Peyer's patch (tissue), 4 donors: ENCODE data around the gene PRKAR2A. TPM values are rescaled to one million over a fixed set of nuclear protein-coding genes. Genes with fewer than 3 reads are reported as not detected.

Experiments
- DNase-seq, 3 donors: peaks; one replicate each; pipeline ENCODE4 v3.0.0-alpha.2; 2017 to 2019
- H3K27ac ChIP-seq, 4 donors: fragments of 200-600 bp; sonication (generic); one replicate each; pipeline ENCODE4 v1.5.1; 2016 to 2019
- H3K27me3 ChIP-seq, 2 donors: fragments of 200-600 bp; sonication (generic); one replicate each; pipeline ENCODE4 v1.5.1; 2019
- H3K36me3 ChIP-seq, 3 donors: fragments of 200-600 bp; sonication (generic); one replicate each; pipeline ENCODE4 v1.5.1; 2016 to 2019
- H3K4me1 ChIP-seq, 4 donors: fragments of 200-600 bp; sonication (generic); one replicate each; pipeline ENCODE4 v1.5.1; 2016 to 2019
- H3K4me3 ChIP-seq, 4 donors: fragments of 200-600 bp; sonication (generic); 1 replicate in 3 of 4; 2 replicates in 1 of 4; pipeline ENCODE4 v1.5.1; 2016 to 2019; ENCODE audit warnings: mild to moderate bottlenecking in 1 of 4
- H3K9me3 ChIP-seq, 4 donors: fragments of 200-600 bp; sonication (generic); one replicate each; pipeline ENCODE4 v1.5.1; 2016 to 2019; ENCODE audit warnings: mild to moderate bottlenecking in 1 of 4
- CTCF ChIP-seq, 6 experiments: fragments of 450-650 bp in 4 of 6; fragments of 200-600 bp in 2 of 6; sonication (generic) in 1 of 6; IDR thresholded peaks; one replicate each; pipeline ENCODE4 v1.5.1; 2017 to 2019; ENCODE audit warnings: antibody characterized with exemption in 6 of 6, mild to moderate bottlenecking in 3 of 6, moderate library complexity in 1 of 6
- POLR2A ChIP-seq, 2 donors: fragments of 450-650 bp; IDR thresholded peaks; one replicate each; pipeline ENCODE4 v1.5.1; 2017; ENCODE audit warnings: antibody characterized with exemption in 2 of 2, mild to moderate bottlenecking in 2 of 2, moderate library complexity in 2 of 2
- total RNA-seq, 4 donors: library from RNA; depleted of rRNA; stranded (reverse); fragments of >200 nt; gene quantifications; one replicate each; pipeline ENCODE4 v1.1.0, GENCODE V29; 2016

PRKAR2A gene
- total RNA-seq, 4 donors from 2014 or later: 21.0 to 34.7 (median 25.8) TPM

GRCh38 chr3:48881652-48882114 is 34.0 kb upstream of the PRKAR2A start:
- no peaks in the 10 kb centered on the region for H3K27me3 ChIP-seq
- no peak overlapping the region for H3K27ac ChIP-seq
- peaks cover 0 to 2% (median 0%) of the 10 kb centered on the region in 4 donors for H3K4me1 ChIP-seq
- no peaks in the 10 kb centered on the region for H3K9me3 ChIP-seq
- H3K36me3 ChIP-seq: peaks cover 0 to 75% (median 0%) of the 10 kb centered on the region in 3 donors
- TF ChIP-seq POLR2A (IDR thresholded peaks at IDR 0.05) (no peak), CTCF (IDR thresholded peaks at IDR 0.05) (no peak)
- DNase-seq: no peak
- no peak overlapping the region for H3K4me3 ChIP-seq

GRCh38 chr3:48881006-48881405 is 33.3 kb upstream of the PRKAR2A start:
- H3K27ac ChIP-seq: no peak overlapping the region
- peaks cover 0 to 71% (median 0%) of the 10 kb centered on the region in 3 donors for H3K36me3 ChIP-seq
- no peaks in the 10 kb centered on the region for H3K27me3 ChIP-seq

DNA sequence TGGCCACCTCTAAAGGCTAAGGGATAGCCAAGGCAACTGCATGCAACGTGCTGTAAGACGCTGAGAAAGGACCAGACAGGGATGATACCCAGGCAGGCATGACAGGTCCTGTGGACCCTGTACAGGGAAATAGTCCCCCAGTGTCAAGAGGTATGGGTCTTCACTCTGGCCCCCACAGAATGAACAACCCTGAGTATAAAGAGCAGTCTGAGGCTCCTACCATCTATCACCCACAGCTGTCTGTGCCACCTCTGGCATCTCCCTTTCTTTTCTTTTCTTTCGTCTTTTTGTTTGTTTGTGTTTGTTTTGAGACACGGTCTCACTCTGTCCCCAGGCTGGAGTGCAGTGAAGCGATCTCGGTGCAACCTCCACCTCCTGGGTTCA is 32.3 kb upstream of the PRKAR2A start:
- Histone ChIP-seq H3K27ac (no peak overlapping the region), H3K27me3 (no peaks in the 10 kb centered on the region), H3K9me3 (no peaks in the 10 kb centered on the region), H3K36me3 (peaks cover 0 to 75% (median 0%) of the 10 kb centered on the region in 3 donors), H3K4me3 (no peak overlapping the region), H3K4me1 (no peaks in the 10 kb centered on the region)
- TF ChIP-seq POLR2A (IDR thresholded peaks at IDR 0.05) (no peak), CTCF (IDR thresholded peaks at IDR 0.05) (no peak)
- DNase-seq: no peak

More at GRCh38 chr3:48881006-48881405, 33.3 kb upstream of the PRKAR2A start:
- Histone ChIP-seq H3K4me3 (no peak overlapping the region), H3K9me3 (no peaks in the 10 kb centered on the region), H3K4me1 (no peaks in the 10 kb centered on the region)
- DNase-seq: no peak
- TF ChIP-seq CTCF (IDR thresholded peaks at IDR 0.05): no peak
- no peak for TF ChIP-seq POLR2A (IDR thresholded peaks at IDR 0.05)

- Histone ChIP-seq H3K36me3 (peaks cover 0 to 74% (median 0%) of the 10 kb centered on the region in 3 donors), H3K9me3 (no peaks in the 10 kb centered on the region), H3K4me1 (no peaks in the 10 kb centered on the region), H3K27me3 (no peaks in the 10 kb centered on the region), H3K27ac (no peak overlapping the region), H3K4me3 (no peak overlapping the region)
- no peak for TF ChIP-seq POLR2A (IDR thresholded peaks at IDR 0.05)
- no peak for TF ChIP-seq CTCF (IDR thresholded peaks at IDR 0.05)
- no peak for DNase-seq
Observed at GRCh38 chr3:48879307-48879993, 31.8 kb upstream of the PRKAR2A start.

GRCh38 chr3:48877671-48878070 is 30.0 kb upstream of the PRKAR2A start:
- Histone ChIP-seq H3K27me3 (no peaks in the 10 kb centered on the region), H3K27ac (no peak overlapping the region), H3K4me1 (no peaks in the 10 kb centered on the region), H3K36me3 (peaks cover 0 to 63% (median 0%) of the 10 kb centered on the region in 3 donors), H3K9me3 (no peaks in the 10 kb centered on the region), H3K4me3 (no peak overlapping the region)
- no peak for DNase-seq
- TF ChIP-seq POLR2A (IDR thresholded peaks at IDR 0.05) (no peak), CTCF (IDR thresholded peaks at IDR 0.05) (no peak)
